Body of pancreas (tissue), 4 donors: ENCODE results near the gene SPOCK3. TPM values are rescaled to one million over a fixed set of nuclear protein-coding genes. Genes with fewer than 3 reads are reported as not detected.
"Not testable (repeated sequence)": the region's sequence is repeated elsewhere in the genome, so short reads cannot be mapped to it uniquely, and the experiment has no call there.

Experiments
- ATAC-seq: fragments of 150-250 bp; one replicate; pipeline ENCODE4 v1.9.1; 2016
- DNase-seq, 4 donors: peaks; one replicate each; pipeline ENCODE4 v3.0.0-alpha.2; 2019
- H3K27ac ChIP-seq, 4 donors: fragments of 200-600 bp; sonication (generic); 1 replicate in 3 of 4; 2 replicates in 1 of 4; pipeline versions ENCODE4 v1.5.1 to v1.6.1; 2016 to 2019; ENCODE audit warnings: mild to moderate bottlenecking in 1 of 4, mixed read lengths in 1 of 4, moderate library complexity in 1 of 4
- H3K27me3 ChIP-seq, 2 donors: fragments of 200-600 bp; sonication (generic); one replicate each; pipeline ENCODE4 v1.6.0; 2016; ENCODE audit warnings: mild to moderate bottlenecking in 1 of 2
- H3K36me3 ChIP-seq, 2 donors: fragments of 200-600 bp; sonication (generic); replicated peaks in 1 of 2; 2 replicates each; pipeline ENCODE4 v1.5.1; 2016; ENCODE audit warnings: low read depth in 2 of 2; ENCODE audit not compliant: insufficient read depth in 1 of 2
- H3K4me1 ChIP-seq: fragments of 200-600 bp; sonication (generic); one replicate; pipeline ENCODE4 v1.6.0; 2016
- H3K4me3 ChIP-seq, 2 donors: fragments of 200-600 bp; sonication (generic); 1 replicate in 1 of 2; 2 replicates in 1 of 2; pipeline ENCODE4 v1.5.1; 2016 to 2019
- H3K9me3 ChIP-seq, 3 donors: fragments of 200-600 bp; sonication (generic); 1 replicate in 2 of 3; 2 replicates in 1 of 3; pipeline ENCODE4 v1.5.1; 2016
- POLR2A ChIP-seq, 3 donors: fragments of 450-650 bp; IDR thresholded peaks; one replicate each; pipeline ENCODE4 v1.6.1; 2016; ENCODE audit warnings: antibody characterized with exemption in 3 of 3, mild to moderate bottlenecking in 2 of 3
- WGBS, 2 donors: methylation state at CpG; one replicate each; pipeline ENCODE4 v1.1.5; 2017; 5-methylcytosine and 5-hydroxymethylcytosine counted together
- intact Hi-C: fragments of 100-400 bp; cut with DNase I; formaldehyde crosslinking; loops from one replicate; pipeline ENCODE4 v1.15.1; 2023
- total RNA-seq, 2 donors: library from RNA; depleted of rRNA; stranded (reverse); fragments of >200 nt; gene quantifications; one replicate each; pipeline ENCODE4 v1.1.0, GENCODE V29; 2016
- TF ChIP-seq, protein P1 (sequence below), 7 experiments: fragments of 450-650 bp in 4 of 7; fragments of 200-600 bp in 3 of 7; sonication (generic) in 3 of 7; IDR thresholded peaks; one replicate each; pipeline ENCODE4 v1.5.1; 2016 to 2019; ENCODE audit warnings: antibody characterized with exemption in 7 of 7

SPOCK3 gene
- total RNA-seq, 2 donors from 2014 or later: not detected

DNA sequence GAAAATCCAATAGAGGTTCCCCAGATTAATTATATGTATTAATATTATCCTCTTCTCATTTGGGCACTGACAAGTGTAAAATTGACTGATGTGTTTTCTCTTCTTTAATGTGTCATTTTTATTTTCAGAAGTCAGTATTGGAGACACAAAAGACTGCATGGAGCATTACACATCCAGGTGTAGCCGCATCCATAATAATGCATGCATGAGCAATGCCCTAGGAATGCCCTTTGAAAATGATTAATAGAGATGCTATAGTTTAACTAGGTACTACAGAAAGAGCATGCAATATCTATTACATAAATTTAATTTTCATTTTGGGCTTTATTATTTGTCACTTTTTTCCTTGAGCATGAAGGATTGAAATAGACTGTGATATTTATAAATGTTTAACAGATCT, 509.9 kb downstream of the SPOCK3 start:
- WGBS, 2 donors: 61 to 69% methylated on average over 1 of the region's 1 CpG
- ATAC-seq: no peak
- no peaks in the 10 kb centered on the region for H3K9me3 ChIP-seq
- TF ChIP-seq, protein P1, sequence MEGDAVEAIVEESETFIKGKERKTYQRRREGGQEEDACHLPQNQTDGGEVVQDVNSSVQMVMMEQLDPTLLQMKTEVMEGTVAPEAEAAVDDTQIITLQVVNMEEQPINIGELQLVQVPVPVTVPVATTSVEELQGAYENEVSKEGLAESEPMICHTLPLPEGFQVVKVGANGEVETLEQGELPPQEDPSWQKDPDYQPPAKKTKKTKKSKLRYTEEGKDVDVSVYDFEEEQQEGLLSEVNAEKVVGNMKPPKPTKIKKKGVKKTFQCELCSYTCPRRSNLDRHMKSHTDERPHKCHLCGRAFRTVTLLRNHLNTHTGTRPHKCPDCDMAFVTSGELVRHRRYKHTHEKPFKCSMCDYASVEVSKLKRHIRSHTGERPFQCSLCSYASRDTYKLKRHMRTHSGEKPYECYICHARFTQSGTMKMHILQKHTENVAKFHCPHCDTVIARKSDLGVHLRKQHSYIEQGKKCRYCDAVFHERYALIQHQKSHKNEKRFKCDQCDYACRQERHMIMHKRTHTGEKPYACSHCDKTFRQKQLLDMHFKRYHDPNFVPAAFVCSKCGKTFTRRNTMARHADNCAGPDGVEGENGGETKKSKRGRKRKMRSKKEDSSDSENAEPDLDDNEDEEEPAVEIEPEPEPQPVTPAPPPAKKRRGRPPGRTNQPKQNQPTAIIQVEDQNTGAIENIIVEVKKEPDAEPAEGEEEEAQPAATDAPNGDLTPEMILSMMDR (IDR thresholded peaks at IDR 0.05): no peak
- TF ChIP-seq POLR2A (IDR thresholded peaks at IDR 0.05): no peak
- no peak overlapping the region for H3K27ac ChIP-seq
- no peak for DNase-seq
- no peaks in the 10 kb centered on the region for H3K4me1 ChIP-seq
- H3K36me3 ChIP-seq: no peaks in the 10 kb centered on the region
- intact Hi-C loops: no loop called here
- H3K4me3 ChIP-seq: no peak overlapping the region
- no peaks in the 10 kb centered on the region for H3K27me3 ChIP-seq

DNA sequence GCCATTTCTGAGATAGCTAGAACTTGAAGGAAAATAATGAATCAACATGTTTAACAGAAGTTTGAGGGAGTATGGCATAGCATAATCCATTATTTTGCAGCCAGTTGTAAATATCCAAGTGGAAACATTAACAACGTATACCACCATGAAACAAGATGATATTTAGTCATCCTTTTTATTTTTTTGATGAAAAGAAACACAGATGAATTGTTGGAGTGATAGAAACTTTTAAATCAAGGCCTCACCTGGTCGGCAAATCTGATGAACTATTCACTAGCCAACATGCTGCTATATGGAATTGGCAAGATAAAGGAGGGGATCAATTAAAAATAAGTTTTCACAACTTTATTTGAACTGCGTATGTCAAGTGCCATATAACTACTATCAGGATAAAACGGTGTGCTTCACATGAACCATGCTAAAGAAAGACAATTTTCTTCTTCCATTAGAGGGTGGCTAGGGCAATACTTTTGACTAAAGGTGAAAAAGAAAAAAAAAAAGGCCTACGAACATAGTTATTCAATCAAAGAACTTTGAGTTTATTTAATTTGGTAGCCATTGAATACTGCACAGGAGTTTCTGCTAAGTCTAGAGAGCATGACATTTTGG, 510.7 kb downstream of the SPOCK3 start:
- no peak overlapping the region for H3K27ac ChIP-seq
- no peaks in the 10 kb centered on the region for H3K4me1 ChIP-seq
- H3K27me3 ChIP-seq: no peaks in the 10 kb centered on the region
- WGBS, 2 donors: 65 to 71% methylated on average over 5 of the region's 5 CpGs
- H3K9me3 ChIP-seq: no peaks in the 10 kb centered on the region
- no peaks in the 10 kb centered on the region for H3K36me3 ChIP-seq
- ATAC-seq (no peak), DNase-seq (no peak)
- intact Hi-C loops: no loop called here
- H3K4me3 ChIP-seq: no peak overlapping the region
- no peak for TF ChIP-seq POLR2A (IDR thresholded peaks at IDR 0.05)
- TF ChIP-seq, protein P1 (IDR thresholded peaks at IDR 0.05): no peak

DNA sequence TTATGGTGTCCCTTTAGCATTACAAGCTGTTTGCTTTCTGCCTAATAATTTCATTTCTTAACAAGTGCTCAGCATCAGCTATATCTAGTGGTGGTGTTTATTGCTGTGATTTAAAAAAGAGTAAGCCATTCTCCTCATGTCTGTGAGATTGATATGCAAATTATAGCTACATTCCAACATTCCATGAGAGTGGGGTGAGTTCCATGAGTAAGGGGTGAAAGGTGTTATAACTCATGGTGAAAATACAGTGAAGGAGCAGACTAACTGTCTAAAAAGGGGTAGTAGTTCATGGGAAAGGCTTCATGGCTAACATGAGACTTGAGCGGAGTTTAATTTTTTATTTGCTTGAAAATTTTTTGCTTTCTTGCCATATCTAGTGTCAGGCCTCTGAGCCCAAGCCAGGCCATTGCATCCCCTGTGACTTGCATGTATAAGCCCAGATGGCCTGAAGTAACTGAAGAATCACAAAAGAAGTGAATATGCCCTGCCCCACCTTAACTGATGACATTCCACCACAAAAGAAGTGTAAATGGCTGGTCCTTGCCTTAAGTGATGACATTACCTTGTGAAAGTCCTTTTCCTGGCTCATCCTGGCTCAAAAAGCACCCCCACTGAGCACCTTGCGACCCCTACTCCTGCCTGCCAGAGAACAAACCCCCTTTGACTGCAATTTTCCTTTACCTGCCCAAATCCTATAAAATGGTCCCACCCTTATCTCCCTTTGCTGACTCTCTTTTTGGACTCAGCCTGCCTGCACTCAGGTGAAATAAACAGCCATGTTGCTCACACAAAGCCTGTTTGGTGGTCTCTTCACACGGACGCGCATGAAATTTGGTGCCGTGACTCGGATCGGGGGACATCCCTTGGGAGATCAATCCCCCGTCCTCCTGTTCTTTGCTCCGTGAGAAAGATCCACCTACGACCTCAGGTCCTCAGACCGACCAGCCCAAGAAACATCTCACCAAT, 518.3 kb downstream of the SPOCK3 start:
- H3K36me3 ChIP-seq, H3K4me1 ChIP-seq, DNase-seq, H3K27me3 ChIP-seq, ATAC-seq, H3K27ac ChIP-seq, intact Hi-C loops, H3K4me3 ChIP-seq: not testable (repeated sequence)
- H3K9me3 ChIP-seq: peaks cover 0 to 10% (median 0%) of the 10 kb centered on the region in 3 donors
- 57 to 85% methylated on average over 12 of the region's 12 CpGs for WGBS, 2 donors

DNA sequence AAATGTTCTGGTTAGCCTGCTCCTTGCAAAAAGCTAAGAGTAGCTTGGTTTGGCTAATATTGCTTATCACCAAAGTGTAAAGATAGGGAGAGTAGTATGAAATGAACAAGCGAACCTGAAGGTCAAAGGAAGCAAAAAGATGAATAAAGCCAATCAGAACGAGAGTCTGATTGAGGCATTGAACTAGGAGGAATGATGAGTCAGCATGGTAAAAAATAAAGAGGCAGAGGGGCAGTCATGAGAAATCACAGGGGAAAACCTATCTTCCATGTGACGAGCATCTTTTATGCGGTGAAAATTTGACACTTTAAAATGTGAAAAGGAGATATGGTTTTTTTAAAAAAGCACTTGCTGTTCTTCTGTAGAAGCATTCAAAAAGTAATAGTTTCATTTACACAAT, 533.7 kb downstream of the SPOCK3 start:
- no peak for ATAC-seq
- H3K27ac ChIP-seq: no peak overlapping the region
- no peak overlapping the region for H3K4me3 ChIP-seq
- 55 to 66% methylated on average over 4 of the region's 4 CpGs for WGBS, 2 donors
- H3K27me3 ChIP-seq: no peaks in the 10 kb centered on the region
- DNase-seq: no peak
- H3K4me1 ChIP-seq: no peaks in the 10 kb centered on the region
- TF ChIP-seq, protein P1 (IDR thresholded peaks at IDR 0.05): no peak
- H3K9me3 ChIP-seq: no peaks in the 10 kb centered on the region
- intact Hi-C loops: no loop called here
- no peaks in the 10 kb centered on the region for H3K36me3 ChIP-seq

DNA sequence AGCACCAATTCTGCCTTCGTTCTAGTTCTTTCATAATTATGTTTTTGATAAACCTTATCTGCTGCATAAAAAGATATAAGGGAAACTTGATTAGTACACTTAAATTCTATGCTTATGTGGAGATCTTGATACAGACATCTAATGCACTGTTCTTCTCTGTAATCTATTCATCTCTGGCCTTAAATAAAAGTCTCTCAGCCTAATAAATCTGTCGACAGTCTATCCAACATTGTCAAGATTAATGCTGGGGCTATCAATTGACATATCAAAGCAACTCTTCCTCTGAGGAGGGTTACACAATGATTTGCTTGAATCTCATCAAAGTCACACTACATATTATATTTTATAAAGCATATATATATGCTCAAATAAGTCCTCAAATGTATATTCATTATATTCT, 545.5 kb downstream of the SPOCK3 start:
- H3K27ac ChIP-seq: no peak overlapping the region
- no peak overlapping the region for H3K4me3 ChIP-seq
- 30 to 44% methylated on average over 2 of the region's 2 CpGs for WGBS, 2 donors
- DNase-seq: no peak
- ATAC-seq: no peak
- intact Hi-C loops: no loop called here
- H3K27me3 ChIP-seq: no peaks in the 10 kb centered on the region
- no peaks in the 10 kb centered on the region for H3K9me3 ChIP-seq
- H3K36me3 ChIP-seq: no peaks in the 10 kb centered on the region
- no peak for TF ChIP-seq POLR2A (IDR thresholded peaks at IDR 0.05)
- TF ChIP-seq, protein P1 (IDR thresholded peaks at IDR 0.05): no peak
- no peaks in the 10 kb centered on the region for H3K4me1 ChIP-seq
